Measurements from ENCODE around the gene SMIM14. TPM values are rescaled to one million over a fixed set of nuclear protein-coding genes. Genes with fewer than 3 reads are reported as not detected.

Gene SMIM14
- total RNA-seq, 1 experiment from 2014 or later: 32.3 TPM

GRCh38 chr4:39527296-39528060 is 111.2 kb downstream of the SMIM14 start, which contains the start of gene UGDH (continued):
- TF ChIP-seq USF1 (CRISPR knock-in tag; IDR thresholded peaks at IDR 0.05): peak; percentile 68
- peak; percentile 42; the same call in 1 of the 2 replicates for TF ChIP-seq ZNF281 (CRISPR knock-in tag; IDR thresholded peaks at IDR 0.05)
- no peak for TF ChIP-seq ATF2 (CRISPR knock-in tag; IDR thresholded peaks at IDR 0.05; ENCODE audit: borderline replicate concordance, low read depth)
- TF ChIP-seq SMAD4 (CRISPR knock-in tag; IDR thresholded peaks at IDR 0.05): 0 out of 2 replicates have a peak, but pooled peaks have one; percentile 45
- TF ChIP-seq ETV6 (CRISPR knock-in tag; IDR thresholded peaks at IDR 0.05): peak; percentile 87; the same call in 1 of the 2 replicates
- TF ChIP-seq CREB1 (CRISPR knock-in tag; IDR thresholded peaks at IDR 0.05): peak; percentile 56; the same call in 1 of the 2 replicates
- TF ChIP-seq GTF2I (CRISPR knock-in tag; conservative IDR thresholded peaks at IDR 0.05): no peak
- TF ChIP-seq JUN (CRISPR knock-in tag; IDR thresholded peaks at IDR 0.05): peak; percentile 78
- TF ChIP-seq GABPB1 (CRISPR knock-in tag; IDR thresholded peaks at IDR 0.05): peak; percentile 73
- 0 out of 2 replicates have a peak, but pooled peaks have one; percentile 72 for TF ChIP-seq KAT7 (CRISPR knock-in tag; IDR thresholded peaks at IDR 0.05; ENCODE audit: borderline replicate concordance)
- no peak for TF ChIP-seq ATF6 (CRISPR knock-in tag; IDR thresholded peaks at IDR 0.05)
- TF ChIP-seq NR3C1 (CRISPR knock-in tag; conservative IDR thresholded peaks at IDR 0.05; ENCODE audit: low read depth): no peak
- no peak for TF ChIP-seq FOXJ3 (CRISPR knock-in tag; IDR thresholded peaks at IDR 0.05; ENCODE audit: borderline replicate concordance)
- TF ChIP-seq ZNF121 (CRISPR knock-in tag; IDR thresholded peaks at IDR 0.05): no peak
- TF ChIP-seq RORB (CRISPR knock-in tag; IDR thresholded peaks at IDR 0.05): 0 out of 2 replicates have a peak, but pooled peaks have one; percentile 26
- peak; percentile 81 for TF ChIP-seq ARID4B (CRISPR knock-in tag; IDR thresholded peaks at IDR 0.05; ENCODE audit: borderline replicate concordance)
- TF ChIP-seq NR1H2 (CRISPR knock-in tag; IDR thresholded peaks at IDR 0.05): no peak
- TF ChIP-seq ZNF317 (CRISPR knock-in tag; IDR thresholded peaks at IDR 0.05; ENCODE audit: borderline replicate concordance, low read depth): no peak
- TF ChIP-seq FOXP1 (CRISPR knock-in tag; IDR thresholded peaks at IDR 0.05; ENCODE audit: borderline replicate concordance): peak; percentile 85; the same call in 1 of the 2 replicates
- TF ChIP-seq FOXP4 (CRISPR knock-in tag; IDR thresholded peaks at IDR 0.05): peak; percentile 73; the same call in 1 of the 2 replicates
- no peak for TF ChIP-seq ATF1 (CRISPR knock-in tag; IDR thresholded peaks at IDR 0.05)
- no peak for TF ChIP-seq OVOL2 (CRISPR knock-in tag; IDR thresholded peaks at IDR 0.05; ENCODE audit: borderline replicate concordance)
- no peak for TF ChIP-seq CBFB (CRISPR knock-in tag; IDR thresholded peaks at IDR 0.05; ENCODE audit: low read depth)
- no peak for TF ChIP-seq E2F1 (CRISPR knock-in tag; IDR thresholded peaks at IDR 0.05)

Measured in WTC11 (cell line).